BLaER1 treated with 17β-estradiol and CSF1 and Interleukin-3, amounts not matched to agents 10 nM and 100 nM (cell line): ENCODE data around the gene NAE1.
"Not testable (repeated sequence)": the region's sequence is repeated elsewhere in the genome, so short reads cannot be mapped to it uniquely, and the experiment has no call there.

Experiments
- H3K27ac ChIP-seq, 11 experiments: shearing (Covaris generic); formaldehyde crosslinking; 2 replicates each; pipeline ENCODE4 v1.8.1; 2022
- H3K27me3 ChIP-seq, 11 experiments: shearing (Covaris generic); formaldehyde crosslinking; 2 replicates each; pipeline ENCODE4 v1.8.1; 2022
- H3K36me3 ChIP-seq, 11 experiments: shearing (Covaris generic); formaldehyde crosslinking; 2 replicates each; pipeline ENCODE4 v1.8.1; 2022
- H3K4me1 ChIP-seq, 10 experiments: shearing (Covaris generic); formaldehyde crosslinking; 2 replicates each; pipeline ENCODE4 v1.8.1; 2022
- H3K4me2 ChIP-seq, 11 experiments: shearing (Covaris generic); formaldehyde crosslinking; 2 replicates each; pipeline ENCODE4 v1.8.1; 2022
- H3K4me3 ChIP-seq, 10 experiments: shearing (Covaris generic); formaldehyde crosslinking; 2 replicates each; pipeline ENCODE4 v1.8.1; 2022
- H3K9ac ChIP-seq, 11 experiments: shearing (Covaris generic); formaldehyde crosslinking; 2 replicates each; pipeline ENCODE4 v1.8.1; 2022
- H3K9me3 ChIP-seq, 11 experiments: shearing (Covaris generic); formaldehyde crosslinking; replicated peaks in 1 of 11; 2 replicates each; pipeline ENCODE4 v1.8.1; 2022
- H4K20me1 ChIP-seq, 11 experiments: shearing (Covaris generic); formaldehyde crosslinking; 2 replicates each; pipeline ENCODE4 v1.8.1; 2022
- Cebpa-rat ChIP-seq, 11 experiments: shearing (Covaris generic); IDR thresholded peaks; 2 replicates each; pipeline ENCODE4 v1.8.1; 2022

NAE1 gene

GRCh38 chr16:66830422-66831404 lies at the start of gene NAE1:
NAE1 (minus strand) TSS chr16:66830976; CDS start chr16:66830899, 77 bp downstream.
- Histone ChIP-seq H3K27me3 (no peaks in the 10 kb centered on the region), H3K9me3 (no peaks in the 10 kb centered on the region), H4K20me1 (peaks cover 0 to 43% (median 36%) of the 10 kb centered on the region in 11 experiments; a peak in 19 of 22 replicates), H3K4me3 (peak within 1 kb of the TSS; percentile 79 to 96 (median 86)), H3K27ac (peak within 1 kb of the TSS; percentile 85 to 99 (median 96)), H3K9ac (peak within 1 kb of the TSS; percentile 91 to 99 (median 96)), H3K4me2 (peak within 1 kb of the TSS; percentile 85 to 99 (median 95)), H3K4me1 (peaks cover 19 to 39% (median 30%) of the 10 kb centered on the region in 10 experiments), H3K36me3 (peaks cover 21 to 32% (median 29%) of the 10 kb centered on the region in 11 experiments)
- TF ChIP-seq Cebpa-rat (IDR thresholded peaks at IDR 0.05) = no peak

DNA sequence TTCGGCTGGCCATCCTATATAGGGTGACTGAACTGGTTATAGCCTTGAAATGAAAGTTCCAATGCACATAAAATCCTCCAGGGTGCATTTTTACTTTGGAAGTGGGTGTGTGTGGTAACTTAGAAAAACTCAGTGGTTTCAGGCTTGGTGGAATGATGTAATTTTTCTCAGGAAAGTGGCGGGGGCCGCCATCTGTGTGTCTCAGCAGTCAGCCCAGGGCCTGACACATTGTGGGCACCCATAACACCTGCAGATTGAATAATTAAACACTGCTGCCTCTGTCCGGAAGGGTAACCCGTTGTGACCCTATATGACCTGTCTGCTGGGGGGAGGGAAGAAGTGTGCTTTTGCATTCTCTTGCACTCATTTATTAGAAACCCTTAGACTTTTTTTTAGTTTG lies 47.3 kb upstream of the NAE1 start:
- peak overlapping the region in 3 of 10 experiments; percentile 21 to 45 (median 32); a peak in 4 of 20 replicates for H3K4me3 ChIP-seq
- H3K27ac ChIP-seq = peak overlapping the region in 8 of 11 experiments; percentile 53 to 95 (median 82); a peak in 16 of 22 replicates
- TF ChIP-seq Cebpa-rat (IDR thresholded peaks at IDR 0.05) = peak in 5 of 11 experiments; percentile 45 to 84 (median 59); a peak in 6 of 22 replicates
- peaks cover 0 to 6% (median 4%) of the 10 kb centered on the region in 11 experiments; a peak in 8 of 22 replicates for H3K36me3 ChIP-seq
- peak overlapping the region; percentile 55 to 99 (median 83) for H3K4me2 ChIP-seq
- peak overlapping the region in 6 of 11 experiments; percentile 25 to 82 (median 76); a peak in 10 of 22 replicates for H3K9ac ChIP-seq
- H3K4me1 ChIP-seq = peaks cover 52 to 85% (median 81%) of the 10 kb centered on the region in 10 experiments
- H4K20me1 ChIP-seq = peaks cover 0 to 21% (median 17%) of the 10 kb centered on the region in 11 experiments; a peak in 15 of 22 replicates
- peaks cover 8 to 21% (median 11%) of the 10 kb centered on the region in 11 experiments; a peak in 20 of 22 replicates for H3K9me3 ChIP-seq
- 0 out of 22 replicates have a peak, but pooled peaks cover 0 to 4% (median 0%) of the 10 kb centered on the region in 11 experiments for H3K27me3 ChIP-seq

GRCh38 chr16:66874079-66874775 lies 43.5 kb upstream of the NAE1 start:
- Histone ChIP-seq H3K27ac (peak overlapping the region in 10 of 11 experiments; percentile 12 to 95 (median 50); a peak in 16 of 22 replicates), H3K27me3 (peaks cover 0 to 17% (median 0%) of the 10 kb centered on the region in 11 experiments; a peak in 6 of 22 replicates), H4K20me1 (0 out of 22 replicates have a peak, but pooled peaks cover 0 to 10% (median 0%) of the 10 kb centered on the region in 11 experiments), H3K36me3 (no peaks in the 10 kb centered on the region), H3K9ac (peak overlapping the region in 7 of 11 experiments; percentile 3 to 69 (median 55); a peak in 11 of 22 replicates), H3K4me3 (no peak overlapping the region), H3K9me3 (peaks cover 8 to 21% (median 11%) of the 10 kb centered on the region in 11 experiments; a peak in 20 of 22 replicates), H3K4me1 (peaks cover 48 to 76% (median 65%) of the 10 kb centered on the region in 10 experiments), H3K4me2 (peak overlapping the region; percentile 37 to 97 (median 60))
- TF ChIP-seq Cebpa-rat (IDR thresholded peaks at IDR 0.05) = no peak

GRCh38 chr16:66873685-66874055 lies 42.9 kb upstream of the NAE1 start:
- H3K9me3 ChIP-seq = peaks cover 8 to 21% (median 11%) of the 10 kb centered on the region in 11 experiments; a peak in 20 of 22 replicates
- H3K4me1 ChIP-seq = peaks cover 45 to 70% (median 60%) of the 10 kb centered on the region in 10 experiments
- H3K9ac ChIP-seq = no peak overlapping the region
- peaks cover 0 to 17% (median 0%) of the 10 kb centered on the region in 11 experiments; a peak in 6 of 22 replicates for H3K27me3 ChIP-seq
- H3K4me3 ChIP-seq = no peak overlapping the region
- no peak for TF ChIP-seq Cebpa-rat (IDR thresholded peaks at IDR 0.05)
- no peaks in the 10 kb centered on the region for H3K36me3 ChIP-seq
- H3K27ac ChIP-seq = peak overlapping the region in 1 of 11 experiments; percentile 95; a peak in 2 of 22 replicates
- H3K4me2 ChIP-seq = no peak overlapping the region
- H4K20me1 ChIP-seq = 0 out of 22 replicates have a peak, but pooled peaks cover 0 to 10% (median 0%) of the 10 kb centered on the region in 11 experiments

GRCh38 chr16:66872943-66873684 lies 42.3 kb upstream of the NAE1 start:
- peak in 1 of 11 experiments; percentile 23; a peak in 1 of 22 replicates for TF ChIP-seq Cebpa-rat (IDR thresholded peaks at IDR 0.05)
- peak overlapping the region; percentile 24 to 59 (median 42); a peak in 15 of 20 replicates for H3K4me3 ChIP-seq
- peaks cover 0 to 17% (median 0%) of the 10 kb centered on the region in 11 experiments; a peak in 6 of 22 replicates for H3K27me3 ChIP-seq
- H3K9ac ChIP-seq = peak overlapping the region in 9 of 11 experiments; percentile 1 to 67 (median 33); a peak in 9 of 22 replicates
- H3K4me1 ChIP-seq = peaks cover 39 to 65% (median 54%) of the 10 kb centered on the region in 10 experiments
- peak overlapping the region; percentile 73 to 98 (median 93) for H3K4me2 ChIP-seq
- peak overlapping the region in 5 of 11 experiments; percentile 22 to 60 (median 41); a peak in 9 of 22 replicates for H3K27ac ChIP-seq
- H3K36me3 ChIP-seq = no peaks in the 10 kb centered on the region
- peaks cover 8 to 21% (median 11%) of the 10 kb centered on the region in 11 experiments; a peak in 20 of 22 replicates for H3K9me3 ChIP-seq
- H4K20me1 ChIP-seq = 0 out of 22 replicates have a peak, but pooled peaks cover 0 to 10% (median 0%) of the 10 kb centered on the region in 11 experiments

- 0 out of 22 replicates have a peak, but pooled peaks cover 0 to 10% (median 0%) of the 10 kb centered on the region in 11 experiments for H4K20me1 ChIP-seq
- H3K27me3 ChIP-seq = peaks cover 0 to 17% (median 0%) of the 10 kb centered on the region in 11 experiments; a peak in 6 of 22 replicates
- peaks cover 33 to 59% (median 48%) of the 10 kb centered on the region in 10 experiments for H3K4me1 ChIP-seq
- H3K4me2 ChIP-seq = peak overlapping the region; percentile 73 to 98 (median 93)
- peak overlapping the region; percentile 24 to 59 (median 42); a peak in 14 of 20 replicates for H3K4me3 ChIP-seq
- no peaks in the 10 kb centered on the region for H3K36me3 ChIP-seq
- TF ChIP-seq Cebpa-rat (IDR thresholded peaks at IDR 0.05) = peak in 3 of 11 experiments; percentile 12 to 32 (median 27); a peak in 1 of 22 replicates
- H3K9ac ChIP-seq = peak overlapping the region in 9 of 11 experiments; percentile 1 to 67 (median 33); a peak in 9 of 22 replicates
- peaks cover 8 to 16% (median 11%) of the 10 kb centered on the region in 11 experiments; a peak in 20 of 22 replicates for H3K9me3 ChIP-seq
- peak overlapping the region in 5 of 11 experiments; percentile 22 to 60 (median 41); a peak in 7 of 22 replicates for H3K27ac ChIP-seq
These were observed 41.8 kb upstream of the NAE1 start for GRCh38 chr16:66872559-66872942.

GRCh38 chr16:66871840-66872239 lies 41.1 kb upstream of the NAE1 start:
- TF ChIP-seq Cebpa-rat (IDR thresholded peaks at IDR 0.05) = no peak
- no peaks in the 10 kb centered on the region for H3K36me3 ChIP-seq
- H3K27ac ChIP-seq = no peak overlapping the region
- peaks cover 5 to 10% (median 9%) of the 10 kb centered on the region in 11 experiments; a peak in 20 of 22 replicates for H3K9me3 ChIP-seq
- H3K4me2 ChIP-seq = peak overlapping the region; percentile 73 to 98 (median 93); a peak in 21 of 22 replicates
- H3K4me1 ChIP-seq = peaks cover 30 to 52% (median 42%) of the 10 kb centered on the region in 10 experiments
- H3K27me3 ChIP-seq = peaks cover 0 to 17% (median 0%) of the 10 kb centered on the region in 11 experiments; a peak in 6 of 22 replicates
- no peak overlapping the region for H3K9ac ChIP-seq
- H3K4me3 ChIP-seq = no peak overlapping the region
- 0 out of 22 replicates have a peak, but pooled peaks cover 0 to 10% (median 0%) of the 10 kb centered on the region in 11 experiments for H4K20me1 ChIP-seq

- peaks cover 30 to 47% (median 40%) of the 10 kb centered on the region in 10 experiments for H3K4me1 ChIP-seq
- H3K4me2 ChIP-seq = peak overlapping the region in 6 of 11 experiments; percentile 12 to 98 (median 90); a peak in 8 of 22 replicates
- not testable (repeated sequence) for H3K4me3 ChIP-seq
These were observed 40.6 kb upstream of the NAE1 start for GRCh38 chr16:66871363-66871762.

More at GRCh38 chr16:66871363-66871762, 40.6 kb upstream of the NAE1 start:
- Histone ChIP-seq H4K20me1 (0 out of 22 replicates have a peak, but pooled peaks cover 0 to 10% (median 0%) of the 10 kb centered on the region in 11 experiments), H3K27me3 (peaks cover 0 to 17% (median 0%) of the 10 kb centered on the region in 11 experiments; a peak in 6 of 22 replicates)
- H3K36me3 ChIP-seq, H3K9ac ChIP-seq, H3K9me3 ChIP-seq, H3K27ac ChIP-seq: not testable (repeated sequence)
